DMS79 treated with DMSO at 0.1 percent for 48 hours (cell line): Measurements from ENCODE around the gene CCDC97.
A peak's percentile ranks its signal among the peaks of the same experiment; 100 is the strongest.
"Not testable (repeated sequence)": the region's sequence is repeated elsewhere in the genome, so short reads cannot be mapped to it uniquely, and the experiment has no call there.

Experiments used
- DNase-seq: peaks from one replicate; lab custom pipeline; 2025; lab: John Stamatoyannopoulos, UW

The CCDC97 gene

GRCh38 chr19:41310033-41310831 is at the start of gene CCDC97:
CCDC97 (plus strand) TSS chr19:41310172; CDS start chr19:41310311, 139 bp downstream.
- DNase-seq, result peak; percentile 91

GRCh38 chr19:41261474-41262190 is 48.3 kb upstream of the CCDC97 start:
- DNase-seq, result no peak

- DNase-seq, result peak; percentile 92
Measured at GRCh38 chr19:41263042-41263849, 46.7 kb upstream of the CCDC97 start.

GRCh38 chr19:41263850-41264580 is 46.0 kb upstream of the CCDC97 start, which contains the start of gene HNRNPUL1:
HNRNPUL1 (plus strand) TSS chr19:41264372; CDS start chr19:41264504, 132 bp downstream.
- peak; percentile 100 for DNase-seq

GRCh38 chr19:41264581-41265394 is 45.2 kb upstream of the CCDC97 start:
- DNase-seq, result peak; percentile 20

GRCh38 chr19:41265395-41266153 is 44.4 kb upstream of the CCDC97 start:
- no peak for DNase-seq

- DNase-seq, result no peak
Measured at GRCh38 chr19:41269055-41269454, 40.9 kb upstream of the CCDC97 start.

GRCh38 chr19:41269571-41269970 is 40.4 kb upstream of the CCDC97 start:
- no peak for DNase-seq

- no peak for DNase-seq
Measured at GRCh38 chr19:41273076-41273475, 36.9 kb upstream of the CCDC97 start.

- DNase-seq, result no peak
Measured at GRCh38 chr19:41274802-41275201, 35.2 kb upstream of the CCDC97 start.

- DNase-seq, result no peak
Measured at GRCh38 chr19:41276231-41276630, 33.7 kb upstream of the CCDC97 start.

- no peak for DNase-seq
Measured at GRCh38 chr19:41278478-41278877, 31.5 kb upstream of the CCDC97 start.

- DNase-seq, result no peak
Measured at GRCh38 chr19:41288673-41289530, 21.1 kb upstream of the CCDC97 start.

GRCh38 chr19:41289814-41290213 is 20.2 kb upstream of the CCDC97 start:
- DNase-seq, result not testable (repeated sequence)

- no peak for DNase-seq
Measured at GRCh38 chr19:41294393-41294792, 15.6 kb upstream of the CCDC97 start.

GRCh38 chr19:41295499-41295898 is 14.5 kb upstream of the CCDC97 start:
- DNase-seq, result no peak

GRCh38 chr19:41296433-41296871 is 13.5 kb upstream of the CCDC97 start:
- no peak for DNase-seq

GRCh38 chr19:41297628-41298347 is 12.2 kb upstream of the CCDC97 start:
- no peak for DNase-seq
